Nephron (organoid): ENCODE data around the gene PAM.

Source experiments
- H3K27ac Mint-ChIP-seq, 3 experiments: 2 replicates each; pipeline ENCODE4 v1.8.0; 2020; ENCODE audit warnings: mixed read lengths in 3 of 3, mild to moderate bottlenecking in 2 of 3, moderate library complexity in 1 of 3
- H3K27me3 Mint-ChIP-seq: 2 replicates; pipeline ENCODE4 v1.8.0; 2021; ENCODE audit warnings: low read depth, mild to moderate bottlenecking, moderate library complexity, mixed read lengths
- H3K36me3 Mint-ChIP-seq: 2 replicates; pipeline ENCODE4 v1.8.0; 2020; ENCODE audit warnings: low read depth, mixed read lengths
- H3K4me1 Mint-ChIP-seq: 2 replicates; pipeline ENCODE4 v1.8.0; 2020; ENCODE audit warnings: mixed read lengths
- H3K4me3 Mint-ChIP-seq, 3 experiments: 2 replicates each; pipeline ENCODE4 v1.8.0; 2020; ENCODE audit warnings: mild to moderate bottlenecking in 3 of 3, mixed read lengths in 3 of 3, moderate library complexity in 2 of 3
- H3K9me3 Mint-ChIP-seq: 2 replicates; pipeline ENCODE4 v1.8.0; 2020; ENCODE audit warnings: mixed read lengths
- TF ChIP-seq, protein P1 (sequence below), 3 experiments: fragments of 200-600 bp; sonication (generic); IDR thresholded peaks; one replicate each; pipeline ENCODE4 v1.5.0; 2021; ENCODE audit warnings: antibody characterized with exemption in 3 of 3; ENCODE audit not compliant: unreplicated experiment in 3 of 3

Gene PAM

DNA sequence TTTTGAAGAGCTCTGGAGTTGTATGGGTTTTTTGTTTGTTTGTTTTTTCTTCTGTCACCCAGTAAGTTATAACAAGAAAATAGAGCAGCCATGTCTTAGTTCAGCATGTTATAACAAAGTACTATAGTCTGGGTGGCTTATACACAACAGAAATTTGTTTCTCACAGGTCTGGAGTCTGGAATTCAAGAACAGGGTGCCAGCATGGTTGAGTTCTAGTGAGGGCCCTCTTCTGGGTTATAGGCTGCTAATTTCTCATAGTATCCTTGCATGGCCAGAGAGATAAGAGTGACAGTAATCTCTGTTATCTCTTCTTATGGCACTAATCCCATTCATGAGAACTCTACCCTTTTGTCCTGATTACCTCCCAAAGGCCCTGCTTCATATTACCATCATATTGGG, 250.2 kb downstream of the PAM start:
- H3K27ac Mint-ChIP-seq = no peak overlapping the region
- H3K4me3 Mint-ChIP-seq = no peak overlapping the region
- no peaks in the 10 kb centered on the region for H3K9me3 Mint-ChIP-seq
- H3K27me3 Mint-ChIP-seq = no peaks in the 10 kb centered on the region
- H3K4me1 Mint-ChIP-seq = no peaks in the 10 kb centered on the region
- TF ChIP-seq, protein P1, sequence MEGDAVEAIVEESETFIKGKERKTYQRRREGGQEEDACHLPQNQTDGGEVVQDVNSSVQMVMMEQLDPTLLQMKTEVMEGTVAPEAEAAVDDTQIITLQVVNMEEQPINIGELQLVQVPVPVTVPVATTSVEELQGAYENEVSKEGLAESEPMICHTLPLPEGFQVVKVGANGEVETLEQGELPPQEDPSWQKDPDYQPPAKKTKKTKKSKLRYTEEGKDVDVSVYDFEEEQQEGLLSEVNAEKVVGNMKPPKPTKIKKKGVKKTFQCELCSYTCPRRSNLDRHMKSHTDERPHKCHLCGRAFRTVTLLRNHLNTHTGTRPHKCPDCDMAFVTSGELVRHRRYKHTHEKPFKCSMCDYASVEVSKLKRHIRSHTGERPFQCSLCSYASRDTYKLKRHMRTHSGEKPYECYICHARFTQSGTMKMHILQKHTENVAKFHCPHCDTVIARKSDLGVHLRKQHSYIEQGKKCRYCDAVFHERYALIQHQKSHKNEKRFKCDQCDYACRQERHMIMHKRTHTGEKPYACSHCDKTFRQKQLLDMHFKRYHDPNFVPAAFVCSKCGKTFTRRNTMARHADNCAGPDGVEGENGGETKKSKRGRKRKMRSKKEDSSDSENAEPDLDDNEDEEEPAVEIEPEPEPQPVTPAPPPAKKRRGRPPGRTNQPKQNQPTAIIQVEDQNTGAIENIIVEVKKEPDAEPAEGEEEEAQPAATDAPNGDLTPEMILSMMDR (IDR thresholded peaks at IDR 0.05; ENCODE audit: unreplicated experiment in 3 of 3) = no peak
- H3K36me3 Mint-ChIP-seq = peaks cover 23% of the 10 kb centered on the region

DNA sequence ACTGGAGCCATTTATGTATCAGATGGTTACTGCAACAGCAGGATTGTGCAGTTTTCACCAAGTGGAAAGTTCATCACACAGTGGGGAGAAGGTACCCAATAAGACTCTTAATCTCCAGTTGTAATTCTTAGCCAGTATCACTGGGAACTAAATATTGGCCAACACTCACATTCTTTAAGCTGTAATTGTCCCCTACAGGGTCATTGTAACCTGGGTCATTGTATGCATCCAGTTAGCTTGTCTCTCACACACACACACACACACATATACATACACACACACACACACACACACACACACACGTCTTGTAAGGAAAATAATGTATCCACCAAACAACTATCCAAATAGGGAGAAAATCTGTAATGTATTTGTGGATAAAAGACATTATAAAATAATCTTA, 251.8 kb downstream of the PAM start:
- Mint-ChIP-seq H3K36me3 (peaks cover 32% of the 10 kb centered on the region), H3K9me3 (peaks cover under 1% of the 10 kb centered on the region), H3K27me3 (no peaks in the 10 kb centered on the region), H3K4me1 (no peaks in the 10 kb centered on the region), H3K27ac (no peak overlapping the region), H3K4me3 (no peak overlapping the region)
- TF ChIP-seq, protein P1 (IDR thresholded peaks at IDR 0.05; ENCODE audit: unreplicated experiment in 3 of 3) = no peak

DNA sequence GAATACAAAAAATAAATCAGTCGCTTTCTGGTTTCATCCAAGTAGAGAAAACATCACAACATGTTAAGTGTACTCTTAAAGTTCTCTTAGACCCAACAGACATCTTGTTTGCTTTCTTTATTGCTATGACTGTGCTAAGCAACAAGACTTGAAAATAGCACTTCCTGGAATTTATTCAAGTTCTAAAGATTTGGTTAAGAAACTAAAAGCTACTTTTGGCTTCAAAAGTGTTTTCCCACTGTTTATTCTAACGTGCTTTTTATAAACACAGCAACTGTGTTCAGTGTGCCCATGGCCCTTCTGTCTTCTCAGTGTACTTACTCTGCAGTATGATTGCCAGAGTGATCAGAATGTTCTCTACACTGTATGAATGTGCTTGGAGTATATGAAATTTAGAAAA, 255.1 kb downstream of the PAM start:
- TF ChIP-seq, protein P1 (IDR thresholded peaks at IDR 0.05; ENCODE audit: unreplicated experiment in 3 of 3) = no peak

DNA sequence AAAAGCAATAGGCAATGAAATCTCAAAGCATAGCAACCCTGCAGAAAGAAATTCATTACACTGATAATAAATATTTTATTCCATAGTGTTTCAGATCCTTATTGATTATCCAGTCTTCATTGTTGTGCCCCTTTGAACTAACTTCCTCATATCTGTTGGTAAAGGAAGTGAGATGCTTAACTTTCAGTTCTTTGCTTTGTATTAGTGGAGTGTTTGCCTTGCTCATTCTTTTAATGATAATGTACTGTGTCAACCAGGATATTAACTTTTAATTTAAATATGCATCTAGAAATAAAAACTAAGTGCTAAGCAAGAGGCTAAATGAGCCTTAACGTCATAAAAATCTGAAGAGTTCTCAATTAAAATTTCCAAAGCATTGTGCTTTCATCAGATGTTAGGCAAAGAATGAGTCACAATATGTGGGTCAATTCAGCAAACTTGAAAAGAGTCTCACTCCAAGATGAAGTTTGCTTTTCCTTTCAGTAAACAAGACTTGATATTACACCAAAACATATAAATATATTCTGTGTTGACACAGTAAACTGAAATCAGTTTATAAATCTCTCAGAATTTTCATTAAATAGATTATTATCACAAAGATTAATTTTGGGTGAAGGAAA, 258.9 kb downstream of the PAM start:
- no peaks in the 10 kb centered on the region for H3K27me3 Mint-ChIP-seq
- H3K4me1 Mint-ChIP-seq = no peaks in the 10 kb centered on the region
- H3K4me3 Mint-ChIP-seq = no peak overlapping the region
- peaks cover 11% of the 10 kb centered on the region for H3K9me3 Mint-ChIP-seq
- H3K36me3 Mint-ChIP-seq = peaks cover 53% of the 10 kb centered on the region
- TF ChIP-seq, protein P1 (IDR thresholded peaks at IDR 0.05; ENCODE audit: unreplicated experiment in 3 of 3) = no peak
- H3K27ac Mint-ChIP-seq = no peak overlapping the region

More for the DNA sequence above, 255.1 kb downstream of the PAM start:
- Mint-ChIP-seq H3K36me3 (peaks cover 56% of the 10 kb centered on the region), H3K4me1 (no peaks in the 10 kb centered on the region), H3K27ac (no peak overlapping the region), H3K9me3 (peaks cover 11% of the 10 kb centered on the region), H3K27me3 (no peaks in the 10 kb centered on the region), H3K4me3 (no peak overlapping the region)

DNA sequence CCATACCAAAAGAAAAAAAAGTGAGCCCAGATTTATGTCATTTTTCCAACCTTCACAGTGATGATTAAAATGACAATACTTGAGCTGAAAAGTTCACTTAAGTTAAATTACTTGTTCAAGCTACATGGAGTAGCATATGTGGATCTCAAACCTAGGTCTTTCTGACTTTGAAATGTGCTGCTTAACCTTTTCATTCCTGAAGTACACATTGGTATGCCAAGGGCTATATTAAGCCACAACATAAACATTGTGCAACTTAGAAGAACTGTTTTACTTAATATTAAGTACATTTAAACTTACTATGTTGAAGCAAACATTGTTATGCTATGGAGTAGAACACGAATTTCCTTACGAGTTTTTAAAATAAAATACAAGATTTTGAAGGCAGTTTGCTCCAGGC, 259.9 kb downstream of the PAM start:
- Mint-ChIP-seq H3K27ac (no peak overlapping the region), H3K36me3 (peaks cover 49% of the 10 kb centered on the region), H3K4me3 (no peak overlapping the region), H3K4me1 (no peaks in the 10 kb centered on the region), H3K9me3 (peaks cover 11% of the 10 kb centered on the region), H3K27me3 (no peaks in the 10 kb centered on the region)
- TF ChIP-seq, protein P1 (IDR thresholded peaks at IDR 0.05; ENCODE audit: unreplicated experiment in 3 of 3) = no peak

DNA sequence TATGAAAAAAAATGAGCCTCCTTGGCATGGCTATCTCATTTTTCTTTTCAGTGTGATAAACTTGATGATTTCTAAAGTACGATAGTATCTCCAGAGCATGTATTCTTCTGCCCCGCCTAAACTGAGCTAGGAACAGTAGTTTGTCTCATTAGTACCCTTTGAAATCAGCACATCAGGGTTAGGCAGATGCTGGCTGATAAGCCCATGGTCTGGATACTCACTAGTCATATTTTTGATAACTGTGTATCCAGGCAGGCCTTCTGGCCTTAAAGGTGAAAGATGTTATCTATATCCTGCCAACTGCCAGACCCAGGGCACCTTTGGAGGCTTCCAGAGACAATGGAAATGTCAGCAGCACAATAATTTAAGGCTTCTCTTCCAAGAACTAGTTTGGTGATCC, 261.1 kb downstream of the PAM start:
- no peak overlapping the region for H3K4me3 Mint-ChIP-seq
- no peaks in the 10 kb centered on the region for H3K27me3 Mint-ChIP-seq
- TF ChIP-seq, protein P1 (IDR thresholded peaks at IDR 0.05; ENCODE audit: unreplicated experiment in 3 of 3) = no peak
- H3K27ac Mint-ChIP-seq = no peak overlapping the region
- H3K4me1 Mint-ChIP-seq = no peaks in the 10 kb centered on the region
- peaks cover 49% of the 10 kb centered on the region for H3K36me3 Mint-ChIP-seq
- peaks cover 11% of the 10 kb centered on the region for H3K9me3 Mint-ChIP-seq
